ENCODE measurements around the gene CRYGN. TPM values are rescaled to one million over a fixed set of nuclear protein-coding genes. Genes with fewer than 3 reads are reported as not detected.

CRYGN gene
- total RNA-seq, 1 donor from 2014 or later = 0.16 TPM

- H3K27me3 Mint-ChIP-seq (ENCODE audit: low read depth) = peaks cover 46% of the 10 kb centered on the region
- H3K27ac Mint-ChIP-seq (ENCODE audit: unreplicated experiment) = no peak overlapping the region
- peaks cover 5% of the 10 kb centered on the region for H3K4me1 Mint-ChIP-seq
- TF ChIP-seq CTCF (conservative IDR thresholded peaks at IDR 0.05) = no peak
- no peaks in the 10 kb centered on the region for H3K9me3 Mint-ChIP-seq
- DNase-seq (ENCODE audit: low read depth, low spot score) = no peak
- H3K4me3 Mint-ChIP-seq = no peak overlapping the region
- H3K36me3 Mint-ChIP-seq (ENCODE audit: low read depth) = peaks cover 4% of the 10 kb centered on the region
Measured at GRCh38 chr7:151381098-151381347, 58.9 kb downstream of the CRYGN start.

GRCh38 chr7:151380199-151381097 is 59.5 kb downstream of the CRYGN start:
- H3K27ac Mint-ChIP-seq (ENCODE audit: unreplicated experiment) = no peak overlapping the region
- DNase-seq (ENCODE audit: low read depth, low spot score) = no peak
- H3K4me1 Mint-ChIP-seq = peaks cover 5% of the 10 kb centered on the region
- no peaks in the 10 kb centered on the region for H3K9me3 Mint-ChIP-seq
- H3K4me3 Mint-ChIP-seq = no peak overlapping the region
- peaks cover 46% of the 10 kb centered on the region for H3K27me3 Mint-ChIP-seq (ENCODE audit: low read depth)
- no peak for TF ChIP-seq CTCF (conservative IDR thresholded peaks at IDR 0.05)
- peaks cover 4% of the 10 kb centered on the region for H3K36me3 Mint-ChIP-seq (ENCODE audit: low read depth)

- peaks cover 46% of the 10 kb centered on the region for H3K27me3 Mint-ChIP-seq (ENCODE audit: low read depth)
- peaks cover 4% of the 10 kb centered on the region for H3K36me3 Mint-ChIP-seq (ENCODE audit: low read depth)
- DNase-seq (ENCODE audit: low read depth, low spot score) = no peak
- no peak for TF ChIP-seq CTCF (conservative IDR thresholded peaks at IDR 0.05)
- no peaks in the 10 kb centered on the region for H3K9me3 Mint-ChIP-seq
- peaks cover 5% of the 10 kb centered on the region for H3K4me1 Mint-ChIP-seq
- no peak overlapping the region for H3K27ac Mint-ChIP-seq (ENCODE audit: unreplicated experiment)
- H3K4me3 Mint-ChIP-seq = no peak overlapping the region
Measured at GRCh38 chr7:151379534-151380198, 60.3 kb downstream of the CRYGN start.

- Mint-ChIP-seq H3K27me3 (ENCODE audit: low read depth) (peaks cover 43% of the 10 kb centered on the region), H3K9me3 (no peaks in the 10 kb centered on the region), H3K4me1 (peaks cover 5% of the 10 kb centered on the region), H3K27ac (ENCODE audit: unreplicated experiment) (no peak overlapping the region), H3K4me3 (no peak overlapping the region), H3K36me3 (ENCODE audit: low read depth) (peaks cover 4% of the 10 kb centered on the region)
- TF ChIP-seq CTCF (conservative IDR thresholded peaks at IDR 0.05) = no peak
- DNase-seq (ENCODE audit: low read depth, low spot score) = no peak
Measured at GRCh38 chr7:151379193-151379520, 60.8 kb downstream of the CRYGN start.

Small RNA genes within 50 kb of the gene (microRNA-seq; reads per million reads assigned to microRNA genes)
- gene MIR3907 = not detected

Other genes starting within 250 kb of the CRYGN start
- not detected in 2 replicates for gene H2BK1, start 229.7 kb downstream of the CRYGN start, total RNA-seq
- 67.0 and 68.2 TPM in 2 replicates for gene ABCF2, start 212.9 kb downstream of the CRYGN start, total RNA-seq
- gene CHPF2, start 207.7 kb downstream of the CRYGN start, total RNA-seq = 33.1 and 34.1 TPM in 2 replicates
- 46.7 and 50.7 TPM in 2 replicates for gene SMARCD3, start 191.4 kb downstream of the CRYGN start, total RNA-seq
- 32.6 and 33.2 TPM in 2 replicates for gene NUB1, start 98.3 kb downstream of the CRYGN start, total RNA-seq
- 24.8 and 29.8 TPM in 2 replicates for gene WDR86, start 30.1 kb downstream of the CRYGN start, total RNA-seq
- gene RHEB, start 79.8 kb upstream of the CRYGN start, total RNA-seq = 92.9 and 108 TPM in 2 replicates

Measured in neural crest cell (in vitro differentiated cells).